Measurements from ENCODE around the gene CCL17.

CCL17 gene

DNA sequence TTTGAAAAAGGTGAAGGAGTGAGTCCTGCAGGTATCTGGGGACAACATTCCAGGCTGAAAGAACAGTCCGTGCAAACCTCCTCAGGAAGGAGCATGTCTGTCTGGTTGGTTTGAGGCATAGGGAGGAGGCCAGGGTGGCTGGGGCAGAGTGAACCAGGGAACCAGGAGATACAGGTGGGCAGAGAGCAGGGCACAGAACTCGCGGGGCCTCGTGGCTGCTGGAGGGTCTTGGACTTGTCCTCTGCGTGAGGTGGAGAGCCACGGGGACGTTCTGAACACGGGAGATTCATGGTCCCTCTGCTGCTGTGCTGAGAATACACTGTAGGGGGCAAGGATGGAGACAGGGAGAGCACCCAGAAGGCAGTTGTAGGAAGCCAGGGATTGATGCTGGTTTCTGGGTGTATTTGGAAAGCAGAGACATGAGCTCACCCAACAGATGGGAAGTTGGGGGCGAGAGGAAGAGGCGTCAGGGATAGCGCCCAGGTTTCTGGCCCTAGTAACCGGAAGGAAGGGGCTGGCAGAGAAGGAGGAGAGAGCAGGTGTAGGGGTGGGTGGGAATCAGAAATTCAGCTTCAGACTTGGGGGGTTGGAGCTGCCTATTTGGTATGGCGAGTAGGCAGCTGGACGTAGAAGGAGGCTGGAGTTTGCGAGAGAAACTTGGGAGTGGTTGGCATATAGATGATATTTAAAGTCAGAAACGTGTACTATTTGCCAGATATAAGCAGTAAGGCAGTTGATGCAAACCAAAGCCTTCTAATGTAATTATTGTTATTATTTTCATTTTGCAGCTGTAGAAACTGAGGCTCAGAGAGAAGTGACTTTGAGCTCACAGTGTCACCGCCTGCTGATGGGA, at the start of gene CCL17:
Gene CCL17, plus strand, starts transcription at position 803 of the 853 bp plus-strand sequence. CDS start 9,166 bp downstream, outside the sequence.
- no peak for DNase-seq
- in situ Hi-C loops (cut with HindIII; ENCODE audit: low pct_ligation_motif_present, low pct_unique_long_range_greater_than_20kb, low sequenced_read_pairs), result no loop called here

DNA sequence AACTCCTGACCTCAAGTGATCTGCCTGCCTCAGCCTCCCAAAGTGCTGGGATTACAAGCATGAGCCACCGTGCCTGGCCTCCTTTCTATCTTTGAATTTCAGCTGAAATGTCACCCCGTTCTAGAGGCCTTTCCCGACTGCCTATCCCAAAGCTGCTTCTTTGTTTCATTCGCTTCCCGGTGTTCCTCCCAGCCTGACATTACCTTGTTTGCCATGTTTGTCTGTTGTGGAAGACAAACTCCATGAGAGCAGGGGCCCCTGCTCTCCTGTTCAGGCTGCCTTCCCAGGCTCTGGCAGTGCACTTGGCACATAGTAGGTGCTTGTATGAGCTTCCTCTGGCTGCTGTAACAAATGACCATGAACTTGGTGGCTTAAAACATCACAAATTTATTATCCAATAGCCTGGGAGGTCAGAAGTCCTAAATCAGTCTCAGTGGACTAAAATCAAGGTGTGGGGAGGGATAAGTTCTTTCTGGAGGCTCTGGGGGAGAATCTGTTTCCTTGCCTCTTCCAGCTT, 48.6 kb upstream of the CCL17 start:
- DNase-seq, result no peak
- in situ Hi-C loops (cut with HindIII; ENCODE audit: low pct_ligation_motif_present, low pct_unique_long_range_greater_than_20kb, low sequenced_read_pairs), result no loop called here

DNA sequence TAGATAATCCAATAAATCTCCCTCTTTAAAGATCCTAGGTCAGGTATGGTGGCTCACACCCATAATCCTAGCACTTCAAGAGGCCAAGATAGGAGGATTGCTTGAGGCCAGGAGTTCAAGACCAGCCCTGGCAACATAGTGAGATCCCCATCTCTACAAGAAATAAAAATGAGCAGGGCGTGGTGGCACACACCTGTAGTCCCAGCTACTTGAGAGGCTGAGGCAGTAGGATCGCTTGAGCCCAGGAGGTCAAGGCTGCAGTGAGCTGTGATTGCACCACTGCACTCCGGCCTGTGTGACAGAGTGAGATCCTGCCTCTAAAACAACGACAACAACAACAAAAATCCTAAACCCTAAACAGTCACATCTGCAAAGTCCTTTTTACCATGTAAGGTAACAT, 48.0 kb upstream of the CCL17 start:
- no peak for DNase-seq

DNA sequence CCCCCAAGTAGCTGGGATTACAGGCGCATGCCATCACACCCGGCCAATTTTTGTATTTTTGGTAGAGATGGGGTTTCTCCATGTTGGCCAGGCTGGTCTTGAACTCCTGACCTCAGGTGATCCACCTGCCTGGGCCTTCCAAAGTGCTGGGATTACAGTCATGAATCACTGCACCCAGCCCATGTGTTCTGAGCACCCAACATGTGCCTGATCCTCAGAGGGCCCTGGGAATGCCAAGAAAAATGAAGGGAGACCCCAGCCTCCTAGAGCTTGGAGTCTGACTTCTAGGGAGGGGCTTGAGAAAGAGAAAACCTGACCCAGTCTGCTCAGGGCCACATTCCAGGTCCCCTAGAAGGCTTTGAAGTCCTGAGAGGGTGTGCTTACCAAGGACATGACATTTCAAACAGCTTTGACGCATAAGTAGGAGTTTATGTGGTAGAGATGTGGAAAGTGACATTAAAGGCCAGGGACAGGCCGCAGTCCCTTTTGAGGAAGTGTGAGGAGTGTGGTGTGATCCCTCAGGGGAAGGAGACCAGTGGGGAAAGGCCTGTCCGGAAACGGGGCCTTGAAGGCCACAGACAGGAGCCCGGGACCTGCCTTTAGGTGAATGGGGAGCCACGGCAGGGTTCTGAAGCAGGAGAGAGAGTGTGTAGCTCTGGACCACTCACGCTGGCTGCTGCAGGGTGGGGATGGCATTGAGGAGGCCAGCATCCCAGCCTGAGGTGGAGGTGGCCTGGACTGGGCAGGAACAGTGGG, 47.1 kb upstream of the CCL17 start:
- in situ Hi-C loops (cut with HindIII; ENCODE audit: low pct_ligation_motif_present, low pct_unique_long_range_greater_than_20kb, low sequenced_read_pairs), result no loop called here
- no peak for DNase-seq

More for the DNA sequence above, 48.0 kb upstream of the CCL17 start:
- in situ Hi-C loops (cut with HindIII; ENCODE audit: low pct_ligation_motif_present, low pct_unique_long_range_greater_than_20kb, low sequenced_read_pairs), result no loop called here

DNA sequence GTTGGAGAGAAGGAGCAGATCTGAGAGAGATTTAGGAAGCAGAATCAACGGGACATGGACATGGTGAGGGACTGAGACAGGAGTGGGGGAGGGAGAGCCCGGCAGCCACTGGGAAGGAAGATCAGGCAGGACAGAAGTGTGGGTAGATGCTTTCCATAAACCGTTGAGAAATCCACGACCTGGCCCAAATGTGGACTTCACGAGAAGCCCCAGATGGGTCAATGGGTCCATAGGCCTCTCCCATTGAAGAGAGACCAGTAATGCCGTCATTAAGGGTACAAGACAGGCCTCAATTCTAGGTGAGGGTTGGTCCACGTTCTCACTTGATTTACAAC, 46.5 kb upstream of the CCL17 start:
- in situ Hi-C loops (cut with HindIII; ENCODE audit: low pct_ligation_motif_present, low pct_unique_long_range_greater_than_20kb, low sequenced_read_pairs), result no loop called here
- DNase-seq, result no peak

DNA sequence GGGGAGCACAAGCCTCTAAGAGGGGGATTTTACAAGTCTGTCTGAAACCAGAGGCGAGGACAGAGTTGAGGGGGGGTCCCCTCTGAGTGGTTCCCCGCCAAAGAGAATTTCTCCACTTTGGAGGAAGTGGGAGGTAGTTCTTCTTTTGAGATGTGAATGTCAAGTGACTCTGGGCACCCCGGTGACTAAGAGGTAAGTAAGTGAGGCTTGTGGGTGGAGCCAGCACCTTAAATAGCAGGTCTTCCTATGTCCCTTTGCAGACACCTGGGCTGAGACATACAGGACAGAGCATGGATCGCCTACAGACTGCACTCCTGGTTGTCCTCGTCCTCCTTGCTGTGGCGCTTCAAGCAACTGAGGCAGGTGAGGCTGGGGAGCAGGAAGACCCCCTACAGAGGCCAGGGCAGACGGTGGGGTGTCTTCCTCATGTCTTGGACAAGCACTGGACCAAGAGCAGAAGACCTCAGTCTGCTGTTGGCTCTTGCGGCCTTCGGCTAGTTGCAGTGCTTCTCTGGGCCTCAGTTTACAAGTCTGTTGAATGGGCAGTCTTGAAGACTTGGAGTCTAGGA, 46.0 kb upstream of the CCL17 start, which contains the start of gene CCL22:
Gene CCL22, plus strand, starts transcription at position 257 of the 569 bp plus-strand sequence. Its CDS starts 34 bp downstream, at position 291.
- no peak for DNase-seq
- in situ Hi-C loops (cut with HindIII; ENCODE audit: low pct_ligation_motif_present, low pct_unique_long_range_greater_than_20kb, low sequenced_read_pairs), result no loop called here

DNA sequence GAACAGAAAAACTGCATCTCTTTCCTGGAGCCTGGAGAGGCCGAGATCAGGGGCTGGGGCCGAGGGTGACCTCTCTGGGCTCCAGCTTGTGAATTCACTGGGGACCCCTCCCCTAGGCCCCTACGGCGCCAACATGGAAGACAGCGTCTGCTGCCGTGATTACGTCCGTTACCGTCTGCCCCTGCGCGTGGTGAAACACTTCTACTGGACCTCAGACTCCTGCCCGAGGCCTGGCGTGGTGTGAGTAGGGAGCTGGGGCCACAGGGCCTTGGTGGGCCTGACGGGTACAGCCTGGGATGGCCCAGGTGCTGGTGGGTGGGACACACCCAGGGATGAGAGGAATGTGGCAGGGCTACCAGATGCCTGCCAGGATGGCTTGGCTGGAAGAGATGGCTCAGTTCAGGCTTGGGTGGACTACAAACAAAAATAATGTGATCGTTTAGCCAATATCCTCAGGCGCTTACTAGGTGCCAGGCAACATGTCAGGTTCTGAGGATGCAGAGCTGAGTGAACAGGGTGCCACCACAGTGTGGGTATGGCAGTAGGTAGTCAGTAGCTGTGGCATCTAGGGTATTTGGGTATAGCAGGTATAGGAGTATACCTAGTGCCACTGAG, 44.1 kb upstream of the CCL17 start:
- in situ Hi-C loops (cut with HindIII; ENCODE audit: low pct_ligation_motif_present, low pct_unique_long_range_greater_than_20kb, low sequenced_read_pairs), result no loop called here

DNA sequence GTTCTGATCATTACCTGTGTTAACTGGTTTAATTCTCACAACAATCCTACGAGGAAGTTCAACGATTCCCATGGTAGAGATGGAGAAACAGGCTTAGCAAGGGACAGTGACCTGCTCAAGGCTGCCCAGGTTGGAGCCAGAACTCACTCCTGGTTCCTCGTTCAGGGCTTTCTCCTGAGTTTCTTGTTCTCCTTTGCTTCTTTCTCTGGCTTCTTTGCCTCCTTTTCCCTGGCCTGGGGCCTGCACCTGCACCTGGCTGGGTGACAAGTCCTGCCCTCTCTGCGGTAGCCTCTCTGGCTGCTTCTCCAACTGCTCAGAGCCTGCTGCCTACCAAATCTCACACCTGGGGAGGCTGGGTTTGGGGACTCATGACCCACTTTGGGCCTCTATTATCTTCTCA, 43.2 kb upstream of the CCL17 start:
- in situ Hi-C loops (cut with HindIII; ENCODE audit: low pct_ligation_motif_present, low pct_unique_long_range_greater_than_20kb, low sequenced_read_pairs), result no loop called here
- no peak for DNase-seq

More for the DNA sequence above, 44.1 kb upstream of the CCL17 start:
- DNase-seq, result no peak

DNA sequence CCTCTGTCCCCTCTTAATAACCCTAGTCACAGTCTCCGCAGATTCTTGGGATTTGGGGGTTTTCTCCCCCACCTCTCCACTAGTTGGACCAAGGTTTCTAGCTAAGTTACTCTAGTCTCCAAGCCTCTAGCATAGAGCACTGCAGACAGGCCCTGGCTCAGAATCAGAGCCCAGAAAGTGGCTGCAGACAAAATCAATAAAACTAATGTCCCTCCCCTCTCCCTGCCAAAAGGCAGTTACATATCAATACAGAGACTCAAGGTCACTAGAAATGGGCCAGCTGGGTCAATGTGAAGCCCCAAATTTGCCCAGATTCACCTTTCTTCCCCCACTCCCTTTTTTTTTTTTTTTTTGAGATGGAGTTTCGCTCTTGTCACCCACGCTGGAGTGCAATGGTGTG, 40.4 kb upstream of the CCL17 start:
- in situ Hi-C loops (cut with HindIII; ENCODE audit: low pct_ligation_motif_present, low pct_unique_long_range_greater_than_20kb, low sequenced_read_pairs), result no loop called here
- DNase-seq, result no peak

DNA sequence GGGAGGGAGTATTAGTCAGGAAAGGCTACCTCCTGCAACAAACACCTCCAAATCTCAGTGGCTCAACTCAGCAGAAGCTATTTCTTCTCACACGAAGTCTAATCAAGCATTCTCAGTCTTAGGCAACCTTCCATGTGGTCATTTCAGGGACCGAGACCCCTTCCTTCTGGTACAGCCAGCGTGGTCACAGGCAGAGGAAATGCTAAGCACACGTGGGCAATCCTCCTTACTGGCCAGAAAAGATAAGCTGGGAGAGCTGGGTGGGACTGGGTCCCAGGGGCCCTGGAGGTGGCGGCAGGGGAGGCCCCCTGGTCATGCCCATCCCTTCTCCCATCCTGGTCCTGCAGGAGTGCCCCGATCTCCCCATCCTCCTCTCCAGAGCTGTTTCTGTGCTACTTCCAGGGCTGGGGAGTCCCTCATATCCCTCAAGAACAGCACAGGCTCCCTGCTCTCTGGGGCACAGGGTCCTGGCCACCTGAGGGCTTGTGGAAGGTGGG, 38.0 kb upstream of the CCL17 start:
- in situ Hi-C loops (cut with HindIII; ENCODE audit: low pct_ligation_motif_present, low pct_unique_long_range_greater_than_20kb, low sequenced_read_pairs), result no loop called here
- no peak for DNase-seq

DNA sequence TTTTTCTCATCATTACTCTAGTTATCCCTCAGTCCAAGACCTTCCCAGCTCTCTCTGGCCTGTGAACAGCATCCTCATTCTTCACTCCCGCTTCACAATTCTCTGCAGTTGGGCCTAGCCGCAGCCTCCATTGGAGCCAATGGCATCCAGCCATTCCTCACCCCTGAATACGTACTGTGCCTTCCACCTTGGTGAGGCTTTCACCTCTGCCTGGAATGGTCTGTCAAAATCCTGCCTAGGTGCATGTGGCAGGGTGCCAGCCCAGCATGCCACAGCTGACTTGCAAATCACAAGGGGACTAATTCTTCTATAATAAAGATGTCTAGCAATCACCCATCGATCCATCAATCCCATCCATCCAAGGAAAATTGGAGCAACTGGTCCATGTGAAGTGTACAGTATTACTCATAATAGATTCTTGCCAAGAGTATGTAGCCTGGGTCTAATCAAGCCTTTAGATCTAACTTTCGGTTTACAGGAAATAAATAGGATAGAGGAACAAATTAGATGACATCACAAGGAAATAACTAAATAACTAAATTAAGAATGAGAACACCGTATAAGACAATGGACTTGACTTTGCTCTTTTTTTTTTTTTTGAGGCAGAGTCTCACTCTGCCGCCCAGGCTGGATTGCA, 37.3 kb upstream of the CCL17 start:
- no peak for DNase-seq
- in situ Hi-C loops (cut with HindIII; ENCODE audit: low pct_ligation_motif_present, low pct_unique_long_range_greater_than_20kb, low sequenced_read_pairs), result no loop called here

DNA sequence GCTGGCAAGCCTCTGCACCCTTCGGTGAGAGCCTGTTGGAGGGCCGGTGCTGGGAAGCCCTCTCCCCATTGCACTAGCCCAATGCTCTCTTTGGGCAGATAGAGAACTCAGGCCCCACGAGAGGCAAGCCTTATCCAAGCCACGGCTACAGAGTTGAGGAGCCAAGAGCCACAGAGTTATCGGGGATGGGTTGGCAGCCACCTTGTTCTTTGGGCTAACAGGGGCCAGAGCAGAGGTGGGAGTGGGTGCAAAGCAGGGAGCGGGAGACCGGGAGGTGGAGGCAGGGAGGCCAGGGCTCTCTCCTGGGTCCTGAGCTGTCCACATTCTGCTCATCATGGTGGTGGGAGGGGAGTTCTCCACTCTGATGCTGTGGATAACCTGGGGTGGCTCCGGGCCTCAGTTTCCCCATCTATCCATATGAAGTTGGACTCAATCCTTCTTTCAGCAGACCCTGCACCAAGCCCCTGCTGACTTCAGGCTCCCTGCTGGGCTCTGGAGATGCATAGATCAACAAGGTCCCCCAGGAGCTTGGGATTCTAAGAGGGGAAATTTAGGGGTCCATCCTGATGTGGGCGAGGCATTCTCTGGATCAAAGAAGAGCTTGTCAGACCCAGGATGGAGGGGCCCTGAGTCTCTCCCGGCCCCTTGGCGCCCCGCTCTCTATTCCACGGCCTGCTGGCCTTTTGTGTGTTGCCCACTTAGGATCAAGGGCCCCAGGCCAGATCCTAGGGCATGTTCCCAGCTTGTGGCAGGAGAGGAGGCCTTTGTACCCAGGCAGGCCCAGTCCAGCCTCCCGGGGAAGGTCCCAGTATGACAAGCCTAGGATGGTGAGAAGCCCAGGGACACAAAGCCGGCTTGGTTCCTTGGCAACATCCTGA, 32.8 kb upstream of the CCL17 start:
- DNase-seq, result no peak
- in situ Hi-C loops (cut with HindIII; ENCODE audit: low pct_ligation_motif_present, low pct_unique_long_range_greater_than_20kb, low sequenced_read_pairs), result no loop called here

DNA sequence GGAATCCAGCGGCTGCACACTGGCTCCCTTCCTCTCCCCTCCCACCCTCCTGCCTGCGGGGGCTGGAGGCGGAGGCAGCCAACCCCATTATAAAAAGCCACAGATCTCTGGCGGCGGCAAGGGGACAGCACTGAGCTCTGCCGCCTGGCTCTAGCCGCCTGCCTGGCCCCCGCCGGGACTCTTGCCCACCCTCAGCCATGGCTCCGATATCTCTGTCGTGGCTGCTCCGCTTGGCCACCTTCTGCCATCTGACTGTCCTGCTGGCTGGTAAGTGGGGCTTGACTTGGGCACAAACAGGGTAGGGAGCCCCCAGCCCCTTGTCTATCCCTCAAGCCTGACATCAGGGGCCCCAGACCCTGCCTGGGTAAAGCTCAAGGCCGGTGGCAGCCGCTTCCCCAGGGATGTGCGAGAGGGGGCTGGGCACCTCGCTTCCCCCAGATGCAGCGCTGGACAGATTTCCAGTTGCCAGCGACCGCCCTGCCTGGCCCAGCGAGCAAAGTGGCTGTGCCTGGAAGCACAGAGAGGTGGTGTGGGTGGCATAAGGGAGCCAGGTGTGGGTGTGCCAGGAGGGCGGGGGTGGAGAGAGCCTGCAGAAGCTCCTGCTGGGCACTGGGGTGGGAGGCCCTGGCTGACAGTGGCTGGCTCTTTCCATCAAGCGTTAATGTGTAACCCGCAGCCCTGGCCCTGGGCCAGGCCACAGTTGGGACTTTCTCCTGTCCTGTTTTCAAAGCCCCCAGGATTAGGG, 32.0 kb upstream of the CCL17 start, which contains the start of gene CX3CL1:
Gene CX3CL1, plus strand, starts transcription at position 119 of the 745 bp plus-strand sequence. Its CDS starts 79 bp downstream, at position 198.
- in situ Hi-C loops (cut with HindIII; ENCODE audit: low pct_ligation_motif_present, low pct_unique_long_range_greater_than_20kb, low sequenced_read_pairs), result no loop called here
- DNase-seq, result peak; percentile 78

DNA sequence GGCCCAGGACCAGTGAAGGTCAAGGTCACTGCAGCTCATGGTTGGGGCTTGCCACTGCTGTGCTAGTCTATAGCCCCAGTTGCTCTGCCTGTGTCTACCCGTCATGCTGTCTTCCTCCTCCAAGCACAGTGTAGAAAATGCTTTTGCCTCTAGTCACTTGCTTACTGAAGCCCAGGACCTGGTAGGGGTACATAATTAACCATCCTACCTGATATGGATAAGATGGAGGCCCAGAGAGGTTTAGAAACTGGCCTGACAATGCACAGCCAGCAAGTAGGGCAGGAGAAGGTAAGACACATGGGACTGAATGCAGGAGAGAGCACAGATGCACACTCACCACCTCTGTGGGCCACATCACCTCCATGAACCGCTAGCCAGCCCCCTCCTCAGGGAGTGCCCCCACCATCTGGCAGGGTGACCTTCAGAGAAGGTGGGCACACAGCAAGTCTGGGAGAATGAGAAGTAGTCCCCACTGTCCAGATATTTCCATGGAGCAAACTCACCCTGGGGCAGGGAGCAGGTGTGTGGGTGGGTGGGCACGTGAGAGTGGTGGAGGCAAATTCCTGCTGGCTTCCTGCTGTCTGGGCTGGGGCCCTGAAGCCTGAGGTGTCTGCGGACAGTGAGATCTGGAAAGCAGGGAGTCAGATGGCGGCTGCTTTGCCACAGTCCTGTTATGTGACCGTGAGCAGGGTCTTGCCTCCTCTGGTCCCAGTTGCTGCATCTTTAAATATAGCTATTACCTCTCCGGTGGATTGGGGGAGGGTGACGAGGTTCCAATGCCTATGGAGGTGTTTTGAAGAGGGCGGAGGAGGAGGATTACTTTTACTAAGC, 31.2 kb upstream of the CCL17 start:
- in situ Hi-C loops (cut with HindIII; ENCODE audit: low pct_ligation_motif_present, low pct_unique_long_range_greater_than_20kb, low sequenced_read_pairs), result no loop called here
- peak; percentile 66 for DNase-seq

DNA sequence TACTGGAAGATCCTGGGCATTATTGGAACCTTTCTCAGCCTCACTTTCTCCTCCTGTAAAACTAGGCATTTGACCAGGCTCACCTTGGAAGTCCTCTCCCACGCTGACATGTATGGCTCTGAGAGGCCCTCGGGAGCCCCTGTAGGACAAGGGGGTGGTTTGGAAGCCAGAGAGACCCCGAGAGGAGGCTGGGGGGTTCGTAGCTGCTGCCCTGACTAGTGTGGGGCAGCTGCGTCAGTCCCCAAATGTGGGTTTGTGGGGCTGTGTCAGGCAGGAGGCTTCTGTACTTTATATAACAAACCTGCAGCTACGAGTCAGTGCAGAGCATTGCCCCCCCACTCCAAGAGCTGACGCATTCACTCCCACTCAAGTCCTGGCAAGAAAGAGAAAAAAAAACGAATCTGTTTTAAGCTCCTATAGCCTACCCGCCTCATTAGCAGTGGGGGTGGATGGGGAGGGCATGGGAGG, 30.5 kb upstream of the CCL17 start:
- DNase-seq, result no peak
- in situ Hi-C loops (cut with HindIII; ENCODE audit: low pct_ligation_motif_present, low pct_unique_long_range_greater_than_20kb, low sequenced_read_pairs), result no loop called here
